ENCODE results near the gene CEBPA. TPM values are rescaled to one million over a fixed set of nuclear protein-coding genes. Genes with fewer than 3 reads are reported as not detected.

The CEBPA gene
- total RNA-seq, 1 experiment from 2014 or later: 3.2 TPM

DNA sequence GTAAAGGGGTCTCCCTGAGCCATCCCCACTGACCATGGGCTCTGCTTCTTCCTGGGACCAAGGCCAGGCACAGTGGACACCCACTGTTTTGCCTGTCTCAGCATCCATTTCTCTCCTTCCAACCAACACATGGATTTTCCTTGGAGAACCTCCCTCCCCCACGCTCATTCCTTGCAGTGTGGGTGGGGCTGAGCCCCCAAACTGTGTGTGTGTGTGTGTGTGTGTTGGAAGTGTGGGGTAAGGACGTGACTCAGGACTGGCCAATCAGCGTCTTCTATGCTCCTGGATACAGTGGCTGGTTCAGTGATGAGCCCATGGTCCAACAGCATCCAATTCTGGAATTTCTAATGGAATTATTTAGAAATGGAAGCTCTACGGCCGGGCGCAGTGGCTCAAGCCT is 18.7 kb downstream of the CEBPA start:
- Mint-ChIP-seq H3K9me3 (peaks cover 2 to 3% of the 10 kb centered on the region in 2 experiments; a peak in 3 of 5 replicates), H3K27ac (no peak overlapping the region), H3K27me3 (ENCODE audit: low read depth) (peaks cover 1% of the 10 kb centered on the region; the same call in 1 of the 2 replicates), H3K36me3 (ENCODE audit: insufficient read depth in 1 of 3, low read depth in 3 of 3) (no peaks in the 10 kb centered on the region), H3K4me1 (peaks cover 20 to 27% of the 10 kb centered on the region in 2 experiments), H3K4me3 (no peak overlapping the region)
- no peaks in the 10 kb centered on the region for H3K9me3 ChIP-seq (ENCODE audit: control insufficient read depth, low read depth, low read length)
- no peak for DNase-seq
- no peak overlapping the region for H4K5ac ChIP-seq (ENCODE audit: insufficient read length, low read depth, low read length)
- H3K27ac ChIP-seq (ENCODE audit: insufficient read length, low read depth, low read length): no peak overlapping the region
- H2BK5ac ChIP-seq (ENCODE audit: insufficient read length, low read length): no peak overlapping the region
- no peak overlapping the region for H3K14ac ChIP-seq (ENCODE audit: insufficient read depth, low read length)
- no peak overlapping the region for H2BK12ac ChIP-seq (ENCODE audit: insufficient read length, low read depth, low read length)
- no peak overlapping the region for H3K56ac ChIP-seq (ENCODE audit: insufficient read length, low read depth, low read length)
- no peaks in the 10 kb centered on the region for H3K79me2 ChIP-seq (ENCODE audit: insufficient read depth, low read length)
- H3K27me3 ChIP-seq (ENCODE audit: insufficient read depth, low read length): no peaks in the 10 kb centered on the region
- H2BK15ac ChIP-seq (ENCODE audit: low read depth, low read length): no peak overlapping the region
- no peaks in the 10 kb centered on the region for H4K20me1 ChIP-seq (ENCODE audit: control insufficient read depth, insufficient read depth, insufficient read length)
- H3T11ph ChIP-seq (ENCODE audit: low read length): no peak overlapping the region
- H3K18ac ChIP-seq (ENCODE audit: insufficient read length, low read depth, low read length): no peak overlapping the region
- TF ChIP-seq, protein P1, sequence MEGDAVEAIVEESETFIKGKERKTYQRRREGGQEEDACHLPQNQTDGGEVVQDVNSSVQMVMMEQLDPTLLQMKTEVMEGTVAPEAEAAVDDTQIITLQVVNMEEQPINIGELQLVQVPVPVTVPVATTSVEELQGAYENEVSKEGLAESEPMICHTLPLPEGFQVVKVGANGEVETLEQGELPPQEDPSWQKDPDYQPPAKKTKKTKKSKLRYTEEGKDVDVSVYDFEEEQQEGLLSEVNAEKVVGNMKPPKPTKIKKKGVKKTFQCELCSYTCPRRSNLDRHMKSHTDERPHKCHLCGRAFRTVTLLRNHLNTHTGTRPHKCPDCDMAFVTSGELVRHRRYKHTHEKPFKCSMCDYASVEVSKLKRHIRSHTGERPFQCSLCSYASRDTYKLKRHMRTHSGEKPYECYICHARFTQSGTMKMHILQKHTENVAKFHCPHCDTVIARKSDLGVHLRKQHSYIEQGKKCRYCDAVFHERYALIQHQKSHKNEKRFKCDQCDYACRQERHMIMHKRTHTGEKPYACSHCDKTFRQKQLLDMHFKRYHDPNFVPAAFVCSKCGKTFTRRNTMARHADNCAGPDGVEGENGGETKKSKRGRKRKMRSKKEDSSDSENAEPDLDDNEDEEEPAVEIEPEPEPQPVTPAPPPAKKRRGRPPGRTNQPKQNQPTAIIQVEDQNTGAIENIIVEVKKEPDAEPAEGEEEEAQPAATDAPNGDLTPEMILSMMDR (conservative IDR thresholded peaks at IDR 0.05): no peak
- WGBS (ENCODE audit: extremely low coverage, insufficient read length, low lambda C conversion rate): no CpG with 5 or more reads among the region's 6 CpGs
- H3K23ac ChIP-seq (ENCODE audit: insufficient read length, low read depth, low read length): no peak overlapping the region
- H3K4me1 ChIP-seq (ENCODE audit: insufficient read depth, low read length): no peaks in the 10 kb centered on the region; the same call in 1 of the 2 replicates
- H3K9ac ChIP-seq (ENCODE audit: extremely low read depth, insufficient read length, low read length): no peak overlapping the region
- H2AK5ac ChIP-seq (ENCODE audit: insufficient read length, low read length): no peak overlapping the region
- H3K79me1 ChIP-seq (ENCODE audit: insufficient read depth, low read depth, low read length, poor library complexity, severe bottlenecking): no peaks in the 10 kb centered on the region
- no peaks in the 10 kb centered on the region for H3K23me2 ChIP-seq (ENCODE audit: insufficient read length, low read depth, low read length, poor library complexity, severe bottlenecking)
- no peak overlapping the region for H2AFZ ChIP-seq (ENCODE audit: low read length)
- H2BK20ac ChIP-seq (ENCODE audit: low read depth, low read length, poor library complexity, severe bottlenecking): no peak overlapping the region
- H2BK120ac ChIP-seq (ENCODE audit: low read depth, low read length, poor library complexity, severe bottlenecking): no peak overlapping the region
- H4K8ac ChIP-seq (replicated peaks; ENCODE audit: insufficient read length, low read depth, low read length): no peak overlapping the region
- no peak overlapping the region for H4K91ac ChIP-seq (ENCODE audit: insufficient read length, low read depth, low read length)
- H3K4ac ChIP-seq (ENCODE audit: low read depth, low read length): no peak overlapping the region
- H3K4me2 ChIP-seq (ENCODE audit: insufficient read depth, insufficient read length, low read length): no peak overlapping the region

Measured in H9 (cell line).